NCI-H1694 treated with DMSO at 0.1 percent for 48 hours (cell line): Measurements from ENCODE around the gene COG3.

Experiments used
- DNase-seq: peaks from one replicate; lab custom pipeline; 2025; lab: John Stamatoyannopoulos, UW

COG3 gene

DNA sequence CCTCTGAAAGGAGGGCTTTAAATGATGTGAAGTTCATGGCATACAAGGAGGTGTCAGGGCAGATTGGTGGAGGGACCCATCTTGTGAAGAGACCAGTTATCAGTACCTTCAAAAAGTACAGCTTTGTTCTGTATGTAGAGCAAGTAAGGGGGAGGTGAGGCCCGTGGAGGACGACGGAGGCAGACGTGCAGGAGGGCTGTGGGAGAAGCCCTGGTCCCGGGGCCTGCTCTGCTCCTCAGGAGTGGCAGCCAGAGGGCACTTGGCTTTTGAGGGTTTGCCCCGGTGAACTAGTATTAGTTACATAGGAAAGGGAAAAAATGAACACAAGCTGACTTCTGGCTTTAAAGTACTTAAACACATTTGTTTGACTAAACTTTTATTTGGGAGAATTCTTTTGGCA, 42.1 kb downstream of the COG3 start:
- DNase-seq, result no peak

DNA sequence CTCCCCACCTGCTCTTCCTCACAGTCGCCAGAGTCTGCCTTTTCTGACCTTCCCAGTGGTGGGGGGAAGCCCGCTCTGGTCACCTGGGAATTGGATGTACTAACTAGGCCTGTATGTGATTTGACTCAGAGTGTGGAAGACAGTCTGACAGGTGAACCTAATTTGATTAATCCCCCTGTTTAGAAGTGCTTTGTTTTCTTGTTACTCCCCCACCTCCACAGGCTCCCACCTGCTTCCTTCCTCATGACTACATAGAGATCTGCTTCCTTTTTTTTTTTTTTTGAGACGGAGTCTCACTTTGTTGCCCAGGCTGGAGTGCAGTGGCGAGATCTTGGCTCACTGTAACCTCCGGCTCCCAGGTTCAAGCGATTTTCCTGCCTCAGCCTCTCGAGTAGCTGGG, 44.0 kb downstream of the COG3 start:
- DNase-seq, result no peak

GRCh38 chr13:45510672-45511071, 45.9 kb downstream of the COG3 start:
- DNase-seq, result no peak

DNA sequence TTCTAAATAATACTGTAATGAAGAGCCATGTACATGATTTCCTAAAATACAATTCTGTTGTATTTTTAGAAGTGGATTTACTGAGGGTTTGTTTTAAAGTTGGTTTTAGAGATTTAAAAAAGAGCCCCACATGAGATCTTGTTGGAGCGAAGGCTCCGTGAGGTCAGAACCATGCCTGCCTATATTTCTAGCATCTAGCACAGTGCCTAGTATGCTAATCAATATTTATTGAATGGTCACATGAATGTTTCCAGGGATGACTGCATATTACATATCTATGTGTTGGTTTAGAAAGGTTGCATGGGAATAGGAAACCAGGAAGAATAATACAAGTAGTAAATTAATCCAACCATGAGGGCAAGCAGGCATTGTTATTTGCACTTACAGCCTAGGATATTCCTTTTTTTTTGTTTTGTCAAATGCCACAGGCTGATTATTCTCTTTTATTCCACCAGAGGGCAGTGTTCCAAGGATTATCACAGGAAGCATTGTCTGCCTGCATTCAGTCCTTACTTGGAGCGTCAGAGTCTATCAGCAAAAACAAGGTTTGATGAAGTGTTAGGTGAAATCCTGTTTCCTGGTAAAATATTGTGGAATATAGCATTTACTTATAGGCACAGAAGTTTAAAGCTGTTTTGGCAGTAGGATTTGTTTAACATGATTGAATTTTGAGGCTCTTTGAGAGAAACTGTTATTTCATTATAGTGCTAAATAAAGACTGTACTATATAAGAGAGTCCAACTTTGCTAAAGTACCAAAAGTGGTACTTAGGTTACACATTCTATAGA, 46.8 kb downstream of the COG3 start:
- DNase-seq, result peak; percentile 75

- DNase-seq, result no peak
These were observed 47.4 kb downstream of the COG3 start for GRCh38 chr13:45512098-45512496.

DNA sequence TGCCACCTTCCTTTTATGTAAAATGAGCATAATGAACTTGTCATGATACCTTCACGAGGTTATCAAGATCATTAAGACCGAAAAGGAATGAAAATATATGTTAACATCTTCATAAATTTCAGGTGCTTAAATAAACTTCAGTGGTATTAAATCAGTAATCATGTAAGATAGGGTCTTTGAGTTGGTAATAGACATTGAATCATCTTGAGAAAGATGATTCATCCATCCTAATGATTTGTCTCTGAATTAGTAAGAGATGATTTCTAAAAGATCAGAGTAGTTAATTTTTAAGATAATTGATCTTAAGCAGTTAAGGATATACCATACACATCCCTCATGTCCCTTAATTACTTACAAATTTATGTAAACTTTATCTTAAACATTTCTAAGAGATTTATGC, 52.0 kb downstream of the COG3 start:
- DNase-seq, result no peak

DNA sequence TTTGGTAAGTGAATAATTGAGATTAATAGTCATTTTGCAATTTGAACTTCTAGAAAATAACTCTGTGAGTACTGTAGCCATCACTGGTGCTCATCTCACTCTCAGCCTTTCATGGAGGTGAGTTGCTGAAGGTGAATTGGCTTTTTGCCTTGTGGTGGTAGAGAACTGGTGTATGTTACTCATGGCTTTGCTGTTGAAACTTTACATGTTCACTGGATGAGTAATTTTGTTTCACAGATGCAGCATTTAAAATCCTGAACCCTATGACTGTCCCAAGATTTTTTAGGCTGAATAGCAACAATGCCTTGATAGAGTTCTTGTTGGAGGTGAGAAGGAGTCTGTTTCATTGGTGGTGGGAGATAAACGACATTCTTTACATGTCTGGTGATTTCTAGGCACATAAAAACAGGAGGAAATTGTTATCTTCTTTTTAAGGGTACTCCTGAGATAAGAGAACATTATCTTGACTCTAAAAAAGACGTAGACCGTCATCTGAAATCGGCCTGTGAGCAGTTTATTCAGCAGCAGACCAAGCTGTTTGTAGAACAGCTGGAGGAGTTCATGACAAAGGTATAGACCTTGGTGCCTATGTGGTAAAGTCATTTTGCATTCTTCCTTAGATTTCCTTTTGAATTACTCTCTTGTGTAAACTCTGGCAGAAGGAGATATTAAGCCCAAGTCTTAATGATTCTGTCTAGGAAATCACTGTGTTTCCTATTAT, 53.9 kb downstream of the COG3 start:
- DNase-seq, result no peak

DNA sequence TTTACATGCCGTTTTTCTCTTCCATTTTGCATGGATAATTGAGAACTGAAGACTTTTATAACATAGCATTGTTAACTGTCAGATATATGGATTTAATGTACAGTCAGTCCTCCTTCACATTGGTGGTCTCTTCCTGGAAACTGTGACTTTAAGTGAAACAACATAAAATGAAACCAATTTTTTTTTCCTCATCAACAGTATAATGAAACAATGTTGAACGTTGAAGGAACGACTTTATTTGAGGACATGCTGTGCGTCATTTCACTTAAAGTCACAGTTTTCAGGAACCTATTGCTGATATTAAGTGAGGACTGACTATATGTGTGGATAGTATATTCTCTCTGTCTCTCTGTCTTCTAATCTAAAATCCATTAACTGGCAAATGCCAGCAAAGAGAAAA, 54.8 kb downstream of the COG3 start:
- no peak for DNase-seq

- DNase-seq, result no peak
These were observed 56.6 kb downstream of the COG3 start for GRCh38 chr13:45521297-45521696.

DNA sequence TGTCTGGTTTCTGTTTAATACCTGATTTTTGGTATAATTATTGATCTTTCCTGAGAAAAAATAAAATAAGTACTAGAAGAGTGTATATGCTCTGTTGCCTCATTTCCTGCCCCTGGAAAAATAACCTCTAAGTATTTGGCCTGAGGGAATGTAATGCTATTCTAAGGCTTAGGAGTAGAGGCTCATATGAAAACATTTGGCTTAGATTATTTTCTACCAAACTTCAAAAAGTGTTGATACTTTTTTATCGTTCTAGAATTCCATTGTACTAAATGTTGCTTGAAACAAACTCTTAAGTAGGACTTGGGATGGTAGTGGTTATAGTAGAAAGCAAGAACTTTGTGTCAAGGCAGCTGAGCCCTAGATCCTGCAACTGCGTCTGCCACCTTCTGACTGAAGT, 57.8 kb downstream of the COG3 start:
- no peak for DNase-seq

GRCh38 chr13:45527699-45528462, 63.1 kb downstream of the COG3 start:
- no peak for DNase-seq

GRCh38 chr13:45529758-45530157, 65.0 kb downstream of the COG3 start:
- DNase-seq, result no peak

GRCh38 chr13:45534604-45535003, 69.9 kb downstream of the COG3 start:
- no peak for DNase-seq

- DNase-seq, result no peak
These were observed 71.5 kb downstream of the COG3 start for GRCh38 chr13:45536224-45536623.

DNA sequence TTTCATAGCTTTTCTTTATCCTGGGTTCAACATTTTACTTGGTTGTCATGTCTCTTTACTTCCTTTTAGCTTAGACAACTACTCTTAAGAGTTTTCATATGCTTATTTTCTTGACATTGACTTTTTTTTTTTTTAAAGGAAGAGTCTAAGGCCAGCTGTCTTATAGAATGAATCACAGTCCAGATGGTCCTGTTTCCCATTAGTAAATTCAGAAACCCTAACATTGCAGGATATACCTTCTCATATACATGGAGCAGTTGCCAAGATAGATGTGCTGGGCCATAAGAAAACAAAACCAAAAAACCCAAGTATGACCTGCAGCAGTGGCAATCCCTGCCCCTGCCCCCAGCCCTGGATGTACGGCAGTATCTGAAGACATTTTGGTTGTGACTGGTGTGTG, 72.8 kb downstream of the COG3 start:
- no peak for DNase-seq

GRCh38 chr13:45538382-45538781, 73.6 kb downstream of the COG3 start:
- DNase-seq, result no peak

DNA sequence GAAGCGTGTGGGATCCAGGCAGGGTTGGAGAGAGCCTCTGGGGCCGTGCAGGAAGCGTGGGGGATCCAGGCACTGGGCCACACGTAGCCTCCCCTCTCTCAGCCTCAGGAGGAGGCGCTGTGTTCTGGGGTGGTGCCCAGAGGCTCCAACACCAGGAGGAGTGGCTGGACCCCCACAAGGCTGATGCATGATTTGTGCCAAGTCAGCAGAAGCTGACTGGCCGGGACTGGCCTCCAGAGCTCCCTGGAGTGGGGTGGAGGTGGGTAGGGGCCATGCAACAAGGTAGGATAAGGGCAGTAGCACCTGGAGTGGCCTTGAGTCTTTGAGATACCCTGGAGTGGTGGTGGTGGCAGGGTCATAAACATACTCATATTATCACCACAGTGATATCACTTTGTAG, 75.5 kb downstream of the COG3 start:
- DNase-seq, result no peak

- DNase-seq, result no peak
These were observed 76.1 kb downstream of the COG3 start for GRCh38 chr13:45540864-45541263.

DNA sequence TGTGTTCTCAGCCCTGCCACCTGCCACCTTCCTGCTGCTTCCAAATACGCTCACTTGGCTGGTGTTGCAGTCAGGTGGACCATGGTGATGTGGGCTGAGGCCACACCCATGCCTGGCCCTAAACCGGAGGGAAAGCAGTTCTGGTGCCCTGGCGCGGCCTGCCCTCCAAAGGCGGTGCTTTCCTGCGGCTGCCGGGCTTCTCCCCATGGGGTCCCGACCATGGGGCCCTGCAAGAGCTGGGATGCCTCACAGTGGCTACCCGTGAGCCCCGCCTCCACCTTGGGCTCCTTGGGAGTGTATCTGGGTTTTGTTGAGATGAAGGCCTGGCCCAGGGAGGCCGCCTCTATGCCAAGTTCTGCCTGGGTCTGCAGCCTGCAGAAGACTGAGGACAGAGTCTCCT, 77.1 kb downstream of the COG3 start:
- no peak for DNase-seq

GRCh38 chr13:45542391-45542790, 77.7 kb downstream of the COG3 start:
- no peak for DNase-seq

DNA sequence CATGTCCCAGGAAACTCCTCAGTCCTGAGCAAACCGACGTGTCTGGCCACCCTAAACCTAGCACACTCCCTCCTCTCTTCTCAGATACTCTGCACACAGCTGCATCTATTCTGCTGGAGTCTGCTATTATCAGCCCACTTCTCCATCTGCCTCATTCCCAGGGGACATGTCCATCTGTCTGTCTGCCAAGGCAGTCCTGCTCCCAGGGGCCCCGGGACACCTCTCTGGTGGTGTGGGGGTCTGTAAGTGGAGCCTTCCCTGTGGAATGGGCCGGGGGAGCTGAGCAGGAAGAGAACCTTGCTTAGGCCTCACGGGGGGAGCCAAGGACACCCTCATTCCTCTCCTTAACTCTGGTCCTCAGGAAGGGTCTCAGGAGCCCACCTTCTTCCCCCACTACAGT, 78.1 kb downstream of the COG3 start:
- DNase-seq, result no peak

DNA sequence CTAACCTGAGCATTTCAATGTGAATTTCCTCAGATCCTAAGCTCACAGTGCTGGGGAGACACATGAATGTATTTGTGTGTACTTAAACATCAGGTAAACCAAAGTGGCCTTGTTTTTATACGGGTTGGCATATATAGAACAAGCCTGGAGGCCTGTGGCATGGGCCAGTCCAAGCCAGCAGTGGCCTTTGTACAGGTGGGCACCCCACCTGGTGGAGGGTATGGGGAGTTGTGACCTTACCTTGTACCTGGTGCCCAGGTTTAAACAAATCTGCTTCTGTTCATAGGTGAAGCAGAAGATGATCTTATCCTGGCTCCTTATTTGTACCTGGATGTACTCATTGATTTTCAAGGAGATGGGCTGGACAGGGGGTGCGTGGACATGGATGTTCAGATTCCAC, 79.8 kb downstream of the COG3 start:
- DNase-seq, result no peak
